Type B pancreatic cell (in vitro differentiated cells): Measurements from ENCODE around the gene SDK1. TPM values are rescaled to one million over a fixed set of nuclear protein-coding genes. Genes with fewer than 3 reads are reported as not detected.

ENCODE experiments used
- DNase-seq: peaks from one replicate; pipeline ENCODE4 v3.0.0; 2021; ENCODE audit warnings: mixed read lengths; ENCODE audit not compliant: unreplicated experiment; ENCODE audit errors: extremely low spot score
- H3K27ac Mint-ChIP-seq: 2 replicates; pipeline ENCODE4 v1.8.0; 2021; ENCODE audit warnings: mild to moderate bottlenecking, mixed read lengths
- H3K27me3 Mint-ChIP-seq: 2 replicates; pipeline ENCODE4 v1.8.0; 2021; ENCODE audit warnings: mixed read lengths
- H3K36me3 Mint-ChIP-seq: 2 replicates; pipeline ENCODE4 v1.8.0; 2021; ENCODE audit warnings: mixed read lengths
- H3K4me1 Mint-ChIP-seq: one replicate; pipeline ENCODE4 v1.8.0; 2021; ENCODE audit warnings: mixed read lengths; ENCODE audit not compliant: unreplicated experiment
- H3K4me3 Mint-ChIP-seq: 2 replicates; pipeline ENCODE4 v1.8.0; 2021; ENCODE audit warnings: mild to moderate bottlenecking, mixed read lengths
- H3K9me3 Mint-ChIP-seq: 2 replicates; pipeline ENCODE4 v1.8.0; 2021; ENCODE audit warnings: mixed read lengths
- CTCF ChIP-seq: fragments of 200-600 bp; sonication (generic); conservative IDR thresholded peaks from 2 replicates; pipeline ENCODE4 v1.5.0; 2021; ENCODE audit warnings: antibody characterized with exemption, mild to moderate bottlenecking
- total RNA-seq: library from RNA; stranded (reverse); gene quantifications from 2 replicates; pipeline ENCODE4 v1.2.1, GENCODE V29; 2021; ENCODE audit warnings: low replicate concordance

The SDK1 gene
- total RNA-seq, 1 donor from 2014 or later: 26.1 TPM

GRCh38 chr7:4068286-4068685 lies 767.2 kb downstream of the SDK1 start:
- H3K4me3 Mint-ChIP-seq: no peak overlapping the region
- no peaks in the 10 kb centered on the region for H3K27me3 Mint-ChIP-seq
- H3K9me3 Mint-ChIP-seq: no peaks in the 10 kb centered on the region
- no peaks in the 10 kb centered on the region for H3K36me3 Mint-ChIP-seq
- no peak for TF ChIP-seq CTCF
- H3K4me1 Mint-ChIP-seq: peaks cover 15% of the 10 kb centered on the region
- DNase-seq: peak; percentile 48
- no peak overlapping the region for H3K27ac Mint-ChIP-seq

GRCh38 chr7:4069268-4070095 lies 768.4 kb downstream of the SDK1 start:
- DNase-seq: peak; percentile 56

GRCh38 chr7:4070214-4070613 lies 769.2 kb downstream of the SDK1 start:
- no peaks in the 10 kb centered on the region for H3K9me3 Mint-ChIP-seq
- H3K27ac Mint-ChIP-seq: peak overlapping the region; percentile 31
- peaks cover 21% of the 10 kb centered on the region for H3K4me1 Mint-ChIP-seq
- H3K36me3 Mint-ChIP-seq: no peaks in the 10 kb centered on the region
- no peak overlapping the region for H3K4me3 Mint-ChIP-seq
- no peak for DNase-seq
- H3K27me3 Mint-ChIP-seq: no peaks in the 10 kb centered on the region
- no peak for TF ChIP-seq CTCF

More at GRCh38 chr7:4069268-4070095, 768.4 kb downstream of the SDK1 start:
- no peaks in the 10 kb centered on the region for H3K27me3 Mint-ChIP-seq
- no peak for TF ChIP-seq CTCF
- H3K4me3 Mint-ChIP-seq: no peak overlapping the region
- no peaks in the 10 kb centered on the region for H3K36me3 Mint-ChIP-seq
- no peaks in the 10 kb centered on the region for H3K9me3 Mint-ChIP-seq
- H3K4me1 Mint-ChIP-seq: peaks cover 24% of the 10 kb centered on the region
- no peak overlapping the region for H3K27ac Mint-ChIP-seq

- no peaks in the 10 kb centered on the region for H3K27me3 Mint-ChIP-seq
These were observed 770.5 kb downstream of the SDK1 start for GRCh38 chr7:4071370-4072058.

More at GRCh38 chr7:4071370-4072058, 770.5 kb downstream of the SDK1 start:
- DNase-seq: no peak
- Mint-ChIP-seq H3K4me3 (no peak overlapping the region), H3K9me3 (no peaks in the 10 kb centered on the region), H3K27ac (peak overlapping the region; percentile 51), H3K36me3 (no peaks in the 10 kb centered on the region), H3K4me1 (peaks cover 20% of the 10 kb centered on the region)
- no peak for TF ChIP-seq CTCF
